HG03558 (cell line): ENCODE data around the gene STK36.

Experiments used
- ATAC-seq: cut with Tn5 transposase; IDR thresholded peaks from one replicate; pipeline ENCODE4 v1.9.1; 2021; ENCODE audit warnings: moderate number of reproducible peaks; ENCODE audit not compliant: unreplicated experiment; ENCODE audit errors: extremely low read depth

STK36 gene, protein sequence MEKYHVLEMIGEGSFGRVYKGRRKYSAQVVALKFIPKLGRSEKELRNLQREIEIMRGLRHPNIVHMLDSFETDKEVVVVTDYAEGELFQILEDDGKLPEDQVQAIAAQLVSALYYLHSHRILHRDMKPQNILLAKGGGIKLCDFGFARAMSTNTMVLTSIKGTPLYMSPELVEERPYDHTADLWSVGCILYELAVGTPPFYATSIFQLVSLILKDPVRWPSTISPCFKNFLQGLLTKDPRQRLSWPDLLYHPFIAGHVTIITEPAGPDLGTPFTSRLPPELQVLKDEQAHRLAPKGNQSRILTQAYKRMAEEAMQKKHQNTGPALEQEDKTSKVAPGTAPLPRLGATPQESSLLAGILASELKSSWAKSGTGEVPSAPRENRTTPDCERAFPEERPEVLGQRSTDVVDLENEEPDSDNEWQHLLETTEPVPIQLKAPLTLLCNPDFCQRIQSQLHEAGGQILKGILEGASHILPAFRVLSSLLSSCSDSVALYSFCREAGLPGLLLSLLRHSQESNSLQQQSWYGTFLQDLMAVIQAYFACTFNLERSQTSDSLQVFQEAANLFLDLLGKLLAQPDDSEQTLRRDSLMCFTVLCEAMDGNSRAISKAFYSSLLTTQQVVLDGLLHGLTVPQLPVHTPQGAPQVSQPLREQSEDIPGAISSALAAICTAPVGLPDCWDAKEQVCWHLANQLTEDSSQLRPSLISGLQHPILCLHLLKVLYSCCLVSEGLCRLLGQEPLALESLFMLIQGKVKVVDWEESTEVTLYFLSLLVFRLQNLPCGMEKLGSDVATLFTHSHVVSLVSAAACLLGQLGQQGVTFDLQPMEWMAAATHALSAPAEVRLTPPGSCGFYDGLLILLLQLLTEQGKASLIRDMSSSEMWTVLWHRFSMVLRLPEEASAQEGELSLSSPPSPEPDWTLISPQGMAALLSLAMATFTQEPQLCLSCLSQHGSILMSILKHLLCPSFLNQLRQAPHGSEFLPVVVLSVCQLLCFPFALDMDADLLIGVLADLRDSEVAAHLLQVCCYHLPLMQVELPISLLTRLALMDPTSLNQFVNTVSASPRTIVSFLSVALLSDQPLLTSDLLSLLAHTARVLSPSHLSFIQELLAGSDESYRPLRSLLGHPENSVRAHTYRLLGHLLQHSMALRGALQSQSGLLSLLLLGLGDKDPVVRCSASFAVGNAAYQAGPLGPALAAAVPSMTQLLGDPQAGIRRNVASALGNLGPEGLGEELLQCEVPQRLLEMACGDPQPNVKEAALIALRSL (N-terminal part only)

DNA sequence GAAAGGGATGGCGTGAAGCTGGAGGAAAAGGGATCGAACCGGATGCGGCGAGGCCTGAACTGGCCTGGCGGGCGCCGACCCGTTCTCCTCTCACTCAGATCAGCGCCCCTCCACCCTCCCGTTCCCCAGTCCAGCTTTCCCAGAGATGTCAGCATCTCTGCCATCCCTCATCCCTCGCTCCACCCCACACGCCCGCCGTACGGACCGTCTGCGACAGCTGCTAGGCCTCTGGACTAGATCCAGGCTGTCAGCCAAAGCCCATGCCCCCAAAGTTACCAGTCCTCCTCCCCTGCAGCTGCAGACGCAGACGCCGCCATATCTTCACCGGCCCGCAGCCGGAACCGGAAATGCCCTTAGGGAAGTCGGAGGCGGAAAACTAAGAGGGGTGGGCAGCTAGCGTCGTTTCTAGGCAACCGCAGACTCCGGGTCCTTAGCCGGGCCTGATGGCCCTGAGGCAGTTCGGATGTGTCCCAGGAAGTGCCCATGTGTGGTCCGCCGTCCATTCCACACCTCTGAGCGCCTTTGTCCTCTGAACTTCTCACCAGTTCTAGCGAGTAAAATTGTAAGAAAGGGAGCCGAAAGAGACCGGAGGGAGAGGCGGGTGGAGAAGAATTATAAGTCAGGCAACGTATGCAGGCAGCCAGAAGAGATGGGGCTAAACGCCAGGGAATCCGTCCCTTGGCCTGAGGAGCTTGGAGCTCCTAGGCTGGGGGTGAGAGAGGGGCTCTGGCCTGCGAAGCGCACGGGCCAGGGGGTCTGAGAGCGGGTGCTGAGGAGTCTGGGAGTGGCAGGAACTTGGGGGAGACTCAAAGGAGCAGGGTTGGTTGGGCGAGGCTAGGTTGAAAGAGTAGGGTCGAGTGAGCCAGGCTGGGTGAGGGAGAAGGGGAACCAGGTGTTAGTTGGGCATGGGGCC, at the start of gene STK36, which contains the start of gene RNF25:
Gene STK36 (plus strand): TSS at position 433 of the 913 bp plus-strand sequence. CDS start 744 bp downstream, outside the sequence.
Gene RNF25 (minus strand): TSS at position 349 of the 913 bp plus-strand sequence. CDS start 32 bp downstream, at position 317.
- peak; percentile 77 for ATAC-seq

DNA sequence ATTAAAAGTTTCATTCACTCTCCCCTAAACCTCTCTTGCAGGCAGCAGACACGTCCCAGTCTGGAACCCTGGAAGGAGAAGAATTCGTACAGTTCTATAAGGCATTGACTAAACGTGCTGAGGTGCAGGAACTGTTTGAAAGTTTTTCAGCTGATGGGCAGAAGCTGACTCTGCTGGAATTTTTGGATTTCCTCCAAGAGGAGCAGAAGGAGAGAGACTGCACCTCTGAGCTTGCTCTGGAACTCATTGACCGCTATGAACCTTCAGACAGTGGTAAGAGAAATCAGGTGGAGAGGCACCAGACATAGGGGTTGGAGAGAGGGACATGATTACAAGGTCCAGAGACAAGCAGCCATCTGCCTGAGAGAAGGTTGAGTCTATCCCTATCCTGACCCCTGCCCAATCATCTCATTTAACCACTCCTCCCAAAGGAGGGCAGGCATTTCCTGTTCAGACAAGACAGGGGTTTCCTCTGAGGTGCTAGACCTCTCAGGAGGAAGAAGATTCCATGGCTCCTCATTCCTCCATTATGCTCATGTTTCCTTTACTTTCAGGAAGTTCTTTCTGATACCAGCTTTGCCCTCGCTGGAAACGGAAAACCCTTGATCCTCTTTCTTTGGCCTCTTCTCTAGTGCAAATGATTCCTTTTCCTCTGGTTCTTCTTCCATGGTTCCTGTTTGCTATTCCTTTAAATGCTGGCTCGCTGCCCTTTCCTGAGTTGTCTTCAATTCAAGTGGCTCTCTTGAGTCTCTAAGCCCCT, 49.1 kb upstream of the STK36 start:
- no peak for ATAC-seq

DNA sequence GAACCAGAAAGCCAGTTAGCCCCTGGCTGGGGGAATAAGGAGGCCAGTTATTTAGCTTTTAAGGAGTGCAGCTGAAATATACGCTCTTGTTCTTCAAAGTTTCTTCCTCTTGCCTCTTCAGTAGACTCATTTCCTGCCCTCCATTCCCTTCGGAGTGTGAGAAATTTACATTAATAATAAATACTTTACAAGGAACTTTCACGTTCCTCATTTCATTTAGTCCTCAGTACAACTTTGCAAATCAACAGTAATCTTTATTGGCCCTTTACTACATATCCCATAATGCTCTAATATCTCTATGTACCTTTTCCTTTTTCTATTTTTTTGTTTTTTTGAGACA, 48.5 kb upstream of the STK36 start:
- no peak for ATAC-seq

DNA sequence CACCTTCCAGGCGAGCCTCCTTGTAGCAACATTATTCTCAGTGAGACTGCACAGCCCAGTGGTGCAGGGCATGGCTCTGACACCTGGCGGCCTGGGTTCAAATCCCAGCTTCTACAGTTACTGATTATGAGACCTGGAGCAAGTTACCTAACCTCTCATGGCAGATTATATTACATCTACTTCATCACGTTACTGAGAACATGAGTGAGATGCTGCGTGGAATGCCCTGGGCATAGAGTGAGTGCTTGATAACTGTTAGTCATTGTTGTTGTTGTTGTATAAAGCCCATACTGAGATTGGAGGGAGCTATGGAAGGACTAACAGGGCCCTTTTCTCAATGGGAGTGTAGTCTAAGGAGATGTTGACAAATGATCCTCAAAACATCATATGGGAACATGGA, 45.5 kb upstream of the STK36 start:
- ATAC-seq, result no peak

DNA sequence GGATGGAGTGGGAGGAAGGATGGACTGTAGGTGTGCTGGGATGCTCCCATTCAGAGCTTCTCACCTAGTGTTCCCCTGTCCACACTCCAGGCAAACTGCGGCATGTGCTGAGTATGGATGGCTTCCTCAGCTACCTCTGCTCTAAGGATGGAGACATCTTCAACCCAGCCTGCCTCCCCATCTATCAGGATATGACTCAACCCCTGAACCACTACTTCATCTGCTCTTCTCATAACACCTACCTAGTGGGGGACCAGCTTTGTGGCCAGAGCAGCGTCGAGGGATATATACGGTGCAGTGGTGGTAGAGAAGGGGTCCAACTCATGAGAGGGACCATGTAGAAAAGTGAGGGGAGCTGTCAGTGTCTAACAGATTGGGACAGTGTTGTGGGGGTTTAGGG, 43.9 kb upstream of the STK36 start:
- no peak for ATAC-seq

DNA sequence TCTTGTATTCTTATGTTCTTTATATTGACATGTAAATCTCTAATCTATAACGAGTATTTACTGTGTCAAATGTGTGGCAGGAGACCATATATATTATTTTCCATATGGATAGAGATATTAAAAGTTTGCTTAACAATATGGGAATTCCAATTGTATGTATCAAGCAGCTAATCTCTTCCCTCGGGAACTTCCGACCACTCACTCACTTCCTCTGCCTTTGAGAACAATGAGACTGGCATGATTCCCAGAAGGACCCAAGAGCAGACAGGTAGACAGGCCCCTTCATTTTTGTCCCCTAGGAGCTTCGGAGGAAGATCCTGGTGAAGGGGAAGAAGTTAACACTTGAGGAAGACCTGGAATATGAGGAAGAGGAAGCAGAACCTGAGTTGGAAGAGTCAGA, 40.0 kb upstream of the STK36 start:
- ATAC-seq, result no peak

DNA sequence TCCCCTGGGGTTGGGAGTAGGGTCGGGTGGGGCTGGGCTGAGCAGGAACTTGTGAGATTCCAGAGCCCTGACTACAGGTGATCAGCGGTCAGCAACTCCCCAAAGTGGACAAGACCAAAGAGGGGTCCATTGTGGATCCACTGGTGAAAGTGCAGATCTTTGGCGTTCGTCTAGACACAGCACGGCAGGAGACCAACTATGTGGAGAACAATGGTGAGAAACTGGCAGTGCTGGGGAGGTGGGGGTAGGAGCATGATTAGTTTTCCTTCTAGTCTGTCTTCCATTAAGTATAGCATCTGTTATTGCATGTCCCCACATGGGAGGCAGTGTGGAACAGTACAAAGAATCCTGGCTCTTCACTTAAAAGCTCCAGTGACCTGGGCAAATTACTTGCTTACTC, 36.2 kb upstream of the STK36 start:
- no peak for ATAC-seq

DNA sequence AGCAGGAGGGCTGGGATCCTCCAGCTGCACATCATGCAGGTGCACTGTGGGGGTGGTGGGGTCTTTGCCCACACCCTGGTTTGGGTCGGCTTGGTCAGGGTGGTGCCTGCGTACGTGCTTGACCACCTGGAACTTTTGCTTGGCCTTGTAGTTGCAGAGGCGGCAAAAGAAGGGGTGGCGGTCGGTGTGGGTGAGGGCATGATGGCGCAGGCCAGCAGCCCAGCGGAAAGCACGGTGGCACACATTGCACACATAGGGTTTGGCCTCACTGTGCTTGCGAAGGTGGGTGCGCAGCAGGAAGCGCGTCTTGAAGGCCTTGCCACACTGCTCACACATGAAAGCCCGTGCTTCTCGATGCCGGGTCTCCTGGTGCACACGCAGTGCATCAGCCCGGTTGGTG, 33.5 kb upstream of the STK36 start:
- no peak for ATAC-seq

DNA sequence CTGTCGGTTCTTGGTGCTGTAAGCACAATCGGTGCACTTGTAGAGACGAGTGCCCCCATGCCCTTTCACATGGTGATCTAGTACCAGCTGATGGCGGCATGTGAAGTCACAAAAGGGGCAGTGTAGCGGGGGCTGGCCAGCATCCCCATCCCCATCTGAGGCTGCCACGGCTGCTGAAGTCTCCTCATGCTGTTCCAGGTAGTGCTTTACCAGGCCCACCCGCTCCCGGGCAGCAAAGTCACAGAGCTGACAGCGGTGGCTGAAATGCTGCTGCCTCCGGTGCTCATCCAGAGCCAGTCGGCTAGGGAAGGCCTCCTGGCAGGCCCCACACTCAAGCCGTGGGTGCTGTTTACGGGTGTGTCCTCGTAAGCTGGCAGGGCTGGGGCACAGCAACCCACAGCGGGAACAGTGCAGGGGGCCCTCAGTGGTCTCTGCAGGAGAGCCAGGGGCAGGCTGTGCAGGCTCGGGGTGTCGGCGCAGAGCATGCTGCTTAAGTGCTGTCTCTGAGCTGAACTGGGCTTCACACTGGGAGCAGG, 29.7 kb upstream of the STK36 start:
- no peak for ATAC-seq

DNA sequence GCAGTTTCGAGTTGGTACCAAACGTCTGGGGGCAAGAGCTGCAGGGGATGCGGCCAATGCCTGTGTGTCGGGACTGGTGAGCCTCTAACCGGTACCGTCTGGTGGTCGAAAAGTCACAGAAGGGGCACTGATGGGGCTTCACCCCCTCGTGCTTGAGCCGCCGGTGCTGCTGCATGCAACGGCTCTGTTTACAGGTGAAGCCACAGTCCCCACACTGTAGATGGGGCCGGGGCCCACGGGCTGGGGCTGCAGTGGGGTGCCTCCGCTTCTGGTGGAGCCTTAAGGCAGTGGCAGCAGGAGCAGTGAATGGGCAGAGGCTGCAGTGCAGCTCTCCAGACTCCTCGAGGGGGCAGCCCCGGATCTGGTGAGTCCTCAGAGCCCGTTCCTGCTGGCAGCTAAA, 29.1 kb upstream of the STK36 start:
- no peak for ATAC-seq

DNA sequence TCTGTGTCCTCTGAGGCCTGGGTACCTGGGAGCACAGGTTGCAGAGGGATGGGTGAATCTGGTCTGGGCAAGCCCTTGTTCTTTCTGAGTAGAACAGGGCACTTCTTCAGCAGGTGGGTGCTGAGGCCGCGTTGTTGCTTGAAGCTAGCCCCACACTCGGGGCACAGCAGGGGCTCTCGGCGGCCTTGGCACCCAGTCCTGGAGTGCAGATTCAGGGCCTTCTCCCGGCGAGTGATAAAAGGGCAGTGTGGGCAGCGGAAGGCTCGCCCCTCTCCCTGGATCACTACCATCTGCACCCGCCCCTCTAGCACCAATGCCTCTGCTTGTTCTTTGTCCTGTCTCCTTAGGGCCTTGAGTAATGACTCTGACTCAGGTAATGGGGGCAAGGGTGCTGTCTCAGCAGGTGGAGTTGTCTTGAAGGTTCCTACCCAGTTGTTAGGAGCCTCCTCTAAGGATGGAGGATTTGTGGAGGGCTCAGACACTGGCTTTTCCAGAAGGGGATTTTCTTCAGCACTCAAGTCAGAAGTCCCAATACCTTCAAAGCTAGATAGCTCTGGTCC, 28.1 kb upstream of the STK36 start:
- no peak for ATAC-seq

DNA sequence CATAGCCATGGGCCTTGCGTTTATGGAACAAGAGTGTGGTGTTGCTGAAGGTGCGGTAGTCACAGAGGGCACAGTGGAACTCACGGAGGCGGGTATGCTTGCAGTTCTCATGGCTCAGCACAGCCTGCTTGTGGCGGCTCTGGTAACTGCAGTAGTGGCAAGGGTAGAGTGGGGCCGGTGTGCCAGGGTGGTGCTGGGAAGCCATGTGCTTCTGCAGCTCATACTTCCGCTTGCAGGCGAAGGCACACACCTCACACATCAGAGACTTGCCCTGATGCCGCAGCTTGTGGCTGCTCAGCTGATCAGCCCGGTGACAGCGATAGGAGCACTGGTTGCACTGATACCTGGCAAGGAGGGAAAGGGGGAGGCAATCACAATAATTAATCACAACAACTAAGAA, 27.2 kb upstream of the STK36 start:
- ATAC-seq, result no peak

DNA sequence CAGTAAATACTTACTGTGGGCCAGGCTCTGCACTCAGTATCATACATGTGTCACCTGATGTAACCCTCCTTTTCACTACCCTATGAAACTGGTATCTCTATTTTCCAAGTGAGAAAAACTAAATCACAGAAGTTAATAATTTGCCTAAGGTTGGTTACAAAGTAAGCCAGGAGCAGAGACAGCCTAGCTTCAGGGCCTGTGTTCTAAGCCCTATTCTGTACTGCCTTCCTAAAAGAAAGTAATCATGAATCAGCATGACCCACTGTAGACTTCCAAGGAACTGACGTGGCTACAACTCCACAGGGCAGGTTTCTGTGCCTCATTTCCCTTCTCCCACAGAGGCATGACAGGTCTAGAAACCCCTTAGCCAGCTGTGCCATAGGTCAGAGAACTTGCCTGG, 26.8 kb upstream of the STK36 start:
- no peak for ATAC-seq

DNA sequence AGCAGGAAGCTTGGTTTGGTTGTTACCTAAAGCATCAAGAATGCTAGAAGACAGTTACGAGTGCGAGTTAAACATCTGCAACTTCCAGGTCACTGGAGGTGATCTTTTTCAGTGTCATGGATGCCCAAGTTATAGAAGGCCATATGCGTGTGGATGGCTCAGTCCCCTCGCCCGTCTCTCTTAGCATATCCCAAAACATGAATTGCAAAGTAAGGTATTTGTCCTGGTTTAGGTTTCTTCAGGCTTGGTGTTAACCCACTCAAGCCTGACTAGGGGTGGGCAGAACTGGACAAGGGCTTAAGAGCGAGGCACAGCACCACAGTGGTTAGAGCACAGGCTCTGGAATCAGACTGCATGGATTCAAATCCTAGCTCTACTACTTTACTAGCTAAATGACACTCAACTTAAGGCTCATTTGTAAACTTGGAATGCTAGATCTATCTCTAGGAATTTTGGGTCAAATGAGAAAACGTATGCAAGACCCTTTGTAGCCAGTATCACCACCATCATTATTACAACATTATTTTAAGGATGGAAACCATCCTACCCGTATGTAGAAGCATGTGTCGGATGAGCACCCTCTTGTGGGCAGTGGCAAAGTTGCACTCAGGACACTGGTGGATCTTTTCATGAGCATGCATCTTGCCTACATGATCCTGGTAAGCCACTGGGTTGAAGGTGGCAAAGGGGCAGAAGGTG, 23.6 kb upstream of the STK36 start:
- no peak for ATAC-seq

DNA sequence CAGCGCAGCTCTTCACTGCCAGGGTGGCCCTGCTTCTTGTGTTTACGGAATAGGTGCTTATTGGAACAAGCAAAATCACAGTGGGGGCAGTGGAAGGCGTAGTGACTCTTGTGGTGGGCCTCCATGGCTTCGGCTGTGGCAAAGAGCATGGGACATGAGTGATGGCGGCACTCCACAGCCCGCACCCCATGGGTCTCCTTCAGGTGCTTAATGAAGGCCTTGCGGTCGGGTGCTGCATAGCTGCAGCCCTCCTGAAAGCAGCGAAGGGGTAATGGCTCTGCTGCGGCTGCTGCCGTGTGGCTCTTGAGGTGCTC, 23.1 kb upstream of the STK36 start:
- ATAC-seq, result no peak

DNA sequence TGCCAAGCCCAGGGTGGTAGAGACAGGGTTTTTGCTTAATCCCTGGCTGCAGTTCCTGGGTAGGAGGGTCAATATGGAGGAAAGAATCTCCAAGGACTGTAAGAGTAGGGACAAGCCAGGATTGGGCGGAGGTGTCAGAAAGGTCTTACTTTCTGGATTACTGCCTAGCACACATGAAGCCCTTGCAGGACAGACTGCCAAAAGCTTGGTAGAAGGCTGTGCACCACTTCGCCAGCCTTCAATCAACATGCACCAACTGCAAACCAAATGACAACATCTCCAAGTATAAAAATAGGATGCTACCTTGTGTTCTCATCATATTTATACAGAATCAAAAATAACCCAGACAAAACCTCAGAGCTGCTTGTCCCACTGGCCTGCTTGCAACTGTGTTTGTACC, 16.1 kb upstream of the STK36 start:
- ATAC-seq, result no peak

DNA sequence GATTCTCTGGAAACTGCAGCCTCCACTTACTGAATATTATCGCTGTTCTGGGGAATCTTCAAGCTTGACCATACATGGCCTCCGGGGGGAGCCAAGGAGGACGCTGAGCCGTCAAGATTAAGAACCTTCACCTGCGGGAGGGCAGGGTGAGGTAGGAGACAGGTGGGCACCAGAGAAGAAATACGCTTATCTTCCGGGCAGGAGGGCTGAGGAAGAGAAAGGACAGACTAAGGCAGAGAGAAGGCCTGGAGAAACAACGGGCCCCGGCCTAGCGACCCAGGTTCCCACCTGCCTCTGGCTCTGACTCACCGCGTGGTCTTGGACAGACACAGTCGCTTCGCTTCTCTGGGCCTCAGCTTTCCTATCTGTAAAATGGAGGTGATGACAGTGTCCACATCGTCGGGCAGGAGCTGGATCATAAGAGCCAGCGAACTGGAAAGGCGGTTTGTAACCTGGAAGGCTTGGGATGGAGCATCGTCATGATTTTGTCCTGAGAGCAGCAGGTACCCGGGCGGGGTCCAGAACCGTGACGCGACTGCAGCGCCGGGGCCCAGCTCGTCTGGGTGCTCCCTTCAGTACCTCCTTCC, 13.1 kb upstream of the STK36 start:
- ATAC-seq, result no peak
